Measurements from ENCODE around the gene CCDC146.

GRCh38 chr7:77315182-77315591 lies 192.8 kb downstream of the CCDC146 start:
- TF ChIP-seq CTCF (IDR thresholded peaks at IDR 0.05; ENCODE audit: low read depth, low read length): no peak
- TF ChIP-seq MAX (IDR thresholded peaks at IDR 0.05; ENCODE audit: low read depth, low read length): no peak
- TF ChIP-seq MYC (IDR thresholded peaks at IDR 0.05; ENCODE audit: low read depth, low read length): no peak
- TF ChIP-seq POLR2A (IDR thresholded peaks at IDR 0.05; ENCODE audit: extremely low read depth, insufficient read length): no peak
